Measurements from ENCODE around the gene PGK2.

Gene PGK2

GRCh38 chr6:49743429-49743828, 43.7 kb downstream of the PGK2 start:
- in situ Hi-C loops (cut with MboI; ENCODE audit: low pct_unique_long_range_greater_than_20kb, low sequenced_read_pairs), result no loop called here

GRCh38 chr6:49739423-49739822, 47.7 kb downstream of the PGK2 start:
- in situ Hi-C loops (cut with MboI; ENCODE audit: low pct_unique_long_range_greater_than_20kb, low sequenced_read_pairs), result no loop called here
- DNase-seq, result no peak

More at GRCh38 chr6:49743429-49743828, 43.7 kb downstream of the PGK2 start:
- DNase-seq, result no peak

GRCh38 chr6:49736017-49736508, 51.0 kb downstream of the PGK2 start:
- in situ Hi-C loops (cut with MboI; ENCODE audit: low pct_unique_long_range_greater_than_20kb, low sequenced_read_pairs), result no loop called here
- DNase-seq, result no peak

All from KBM-7 (cell line).